K562 treated with DMSO at 1 percent for 24 hours (cell line): ENCODE data around the gene OR6C1. TPM values are rescaled to one million over a fixed set of nuclear protein-coding genes. Genes with fewer than 3 reads are reported as not detected.

ENCODE experiments used
- total RNA-seq: library from RNA; unstranded; fragments of 300-600 nt; gene quantifications from 2 replicates; pipeline ENCODE4 v1.2.3, GENCODE V29; 2022; ENCODE audit warnings: low read depth; ENCODE audit not compliant: insufficient read depth

OR6C1 gene
- not detected in 2 replicates for total RNA-seq

GRCh38 chr12:55314043-55314442, at the start of gene OR6C1:
TSS of gene OR6C1 (plus strand) at chr12:55314343. CDS start at chr12:55320600, 6,257 bp downstream.

GRCh38 chr12:55296469-55296868, 17.7 kb upstream of the OR6C1 start, which contains the start of gene OR6C6:
TSS of gene OR6C6 (minus strand) at chr12:55296569. CDS start at chr12:55295232, 1,337 bp downstream.

GRCh38 chr12:55330446-55330845, 16.3 kb downstream of the OR6C1 start, which contains the start of gene OR6C3:
TSS of gene OR6C3 (plus strand) at chr12:55330746. CDS start at chr12:55331701, 955 bp downstream.

GRCh38 chr12:55362675-55363074, 48.5 kb downstream of the OR6C1 start, which contains the start of gene OR6C75:
TSS of gene OR6C75 (plus strand) at chr12:55362975. CDS start at chr12:55365111, 2,136 bp downstream.

Other genes with a start within 250 kb of the OR6C1 start
- gene OR9K2, start 187.9 kb upstream of the OR6C1 start, total RNA-seq, result not detected in 2 replicates
- not detected in 2 replicates for gene OR10A7, start 93.3 kb upstream of the OR6C1 start, total RNA-seq
- not detected in 2 replicates for gene OR6C74, start 69.7 kb upstream of the OR6C1 start, total RNA-seq
- gene OR6C6, start 17.8 kb upstream of the OR6C1 start, total RNA-seq, result not detected in 2 replicates
- not detected in 2 replicates for gene OR6C3, start 16.4 kb downstream of the OR6C1 start, total RNA-seq
- gene OR6C75, start 48.6 kb downstream of the OR6C1 start, total RNA-seq, result not detected in 2 replicates
- not detected in 2 replicates for gene OR6C65, start 86.2 kb downstream of the OR6C1 start, total RNA-seq
- gene OR6C76, start 111.9 kb downstream of the OR6C1 start, total RNA-seq, result not detected in 2 replicates
- not detected in 2 replicates for gene OR6C2, start 129.7 kb downstream of the OR6C1 start, total RNA-seq
- not detected in 2 replicates for gene OR6C70, start 155.8 kb downstream of the OR6C1 start, total RNA-seq
- gene OR6C68, start 178.0 kb downstream of the OR6C1 start, total RNA-seq, result not detected in 2 replicates
- not detected in 2 replicates for gene OR6C4, start 235.3 kb downstream of the OR6C1 start, total RNA-seq